GM19463 (cell line): ENCODE results near the gene RHOB.
"Not testable (repeated sequence)": the region's sequence is repeated elsewhere in the genome, so short reads cannot be mapped to it uniquely, and the experiment has no call there.

Experiments
- ATAC-seq: cut with Tn5 transposase; IDR thresholded peaks from one replicate; pipeline ENCODE4 v1.9.1; 2021; ENCODE audit warnings: mild to moderate bottlenecking, moderate library complexity; ENCODE audit not compliant: unreplicated experiment

The RHOB gene

GRCh38 chr2:20446917-20447436 is at the start of gene RHOB:
Gene RHOB (plus strand): TSS chr2:20447074. CDS start chr2:20447466, 392 bp downstream.
- ATAC-seq, result peak; percentile 95

GRCh38 chr2:20397811-20398447 is 48.9 kb upstream of the RHOB start:
- no peak for ATAC-seq

- no peak for ATAC-seq
These were observed 47.8 kb upstream of the RHOB start for GRCh38 chr2:20398956-20399567.

GRCh38 chr2:20400306-20400705 is 46.6 kb upstream of the RHOB start:
- ATAC-seq, result no peak

- no peak for ATAC-seq
These were observed 45.9 kb upstream of the RHOB start for GRCh38 chr2:20400787-20401488.

- no peak for ATAC-seq
These were observed 45.4 kb upstream of the RHOB start for GRCh38 chr2:20401489-20401835.

- no peak for ATAC-seq
These were observed 43.0 kb upstream of the RHOB start for GRCh38 chr2:20403774-20404312.

- no peak for ATAC-seq
These were observed 41.9 kb upstream of the RHOB start for GRCh38 chr2:20404950-20405349.

- no peak for ATAC-seq
These were observed 37.8 kb upstream of the RHOB start for GRCh38 chr2:20409039-20409438.

GRCh38 chr2:20410556-20411277 is 36.2 kb upstream of the RHOB start:
- ATAC-seq, result no peak

GRCh38 chr2:20411361-20411894 is 35.4 kb upstream of the RHOB start:
- ATAC-seq, result peak; percentile 100

- no peak for ATAC-seq
These were observed 32.1 kb upstream of the RHOB start for GRCh38 chr2:20414806-20415205.

- ATAC-seq, result no peak
These were observed 31.4 kb upstream of the RHOB start for GRCh38 chr2:20415511-20415918.

- no peak for ATAC-seq
These were observed 30.2 kb upstream of the RHOB start for GRCh38 chr2:20416723-20417122.

GRCh38 chr2:20417230-20417821 is 29.5 kb upstream of the RHOB start:
- ATAC-seq, result not testable (repeated sequence)

GRCh38 chr2:20418519-20418918 is 28.4 kb upstream of the RHOB start:
- no peak for ATAC-seq

GRCh38 chr2:20419007-20419576 is 27.8 kb upstream of the RHOB start:
- no peak for ATAC-seq

GRCh38 chr2:20419752-20420151 is 27.1 kb upstream of the RHOB start:
- ATAC-seq, result no peak

GRCh38 chr2:20421336-20421987 is 25.4 kb upstream of the RHOB start:
- no peak for ATAC-seq

GRCh38 chr2:20421988-20422370 is 24.9 kb upstream of the RHOB start:
- no peak for ATAC-seq
